T-helper 1 cell (primary cell): Measurements from ENCODE around the gene RFX1.
"Not testable (repeated sequence)": the region's sequence is repeated elsewhere in the genome, so short reads cannot be mapped to it uniquely, and the experiment has no call there.

Source experiments
- DNase-seq, 5 donors: peaks; one replicate each; pipeline ENCODE4 v3.0.0-alpha.2; 2012 to 2020
- total RNA-seq, 4 donors: gene quantifications; one replicate each; lab custom pipeline; 2026; lab: John Stamatoyannopoulos, UW

Gene RFX1
- 23.8 to 26.0 (median 25.1) reads per million in 4 donors for total RNA-seq

DNA sequence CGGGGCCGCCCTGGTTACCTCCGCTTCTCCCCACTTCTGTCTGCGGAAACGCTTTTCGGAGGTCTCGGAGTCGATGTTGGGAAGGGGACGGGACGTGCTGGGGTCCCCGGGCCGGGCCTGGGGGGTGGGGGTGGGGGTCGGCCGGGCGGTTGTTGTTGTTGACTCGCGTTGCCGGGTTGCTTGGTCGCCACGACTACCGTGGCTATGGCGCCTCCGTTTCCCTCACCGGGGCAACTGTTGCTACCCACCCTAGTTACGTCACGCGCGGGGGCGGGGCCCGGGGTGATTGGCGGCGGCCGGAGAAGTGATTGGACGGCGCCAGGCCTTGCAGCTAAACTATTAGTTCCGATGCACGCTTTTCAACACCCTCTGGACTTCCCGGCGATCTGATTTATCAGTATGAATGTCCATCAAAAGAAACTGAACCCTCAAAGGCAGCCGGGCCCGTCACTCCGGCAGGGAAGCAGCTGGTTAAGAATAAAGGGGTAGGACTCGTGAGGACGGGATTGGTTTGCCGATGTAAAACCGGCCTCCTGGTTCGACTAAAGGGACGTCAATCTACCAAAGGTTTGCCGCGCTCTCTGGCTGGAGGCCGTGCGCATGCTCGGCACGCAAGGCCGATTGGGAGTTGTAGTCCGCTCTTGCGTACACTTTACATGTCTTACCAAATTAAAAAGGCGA is at the start of gene RFX1:
TSS of gene RFX1 (minus strand) at position 236 of the 681 bp plus-strand sequence. CDS start 12,477 bp downstream, outside the sequence.
- DNase-seq = peak; percentile 99 to 100 (median 99)

- DNase-seq = no peak
Observed at GRCh38 chr19:14055396-14055795, 49.3 kb upstream of the RFX1 start.

GRCh38 chr19:14054721-14055120 is 48.6 kb upstream of the RFX1 start:
- no peak for DNase-seq

DNA sequence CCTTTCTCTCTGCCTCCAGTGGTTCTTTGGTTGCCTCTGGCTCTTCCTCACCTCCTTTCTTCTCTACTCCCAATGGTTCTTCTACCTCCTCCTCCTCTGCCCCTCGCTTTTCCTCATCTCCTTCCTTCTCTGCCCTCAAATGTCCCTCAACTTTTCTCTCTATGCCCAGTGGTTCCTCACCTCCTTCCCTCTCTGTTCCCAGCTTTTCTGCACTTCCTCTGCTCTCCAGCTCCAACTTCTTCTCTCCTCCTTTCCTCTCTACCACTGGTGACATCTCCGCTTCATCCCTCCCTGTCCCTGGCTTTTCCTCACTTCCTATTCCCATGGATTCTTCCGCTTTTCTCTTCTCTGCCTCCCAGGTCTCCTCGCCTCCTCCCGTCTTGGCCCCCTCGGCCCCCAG is 48.0 kb upstream of the RFX1 start:
- DNase-seq = no peak

DNA sequence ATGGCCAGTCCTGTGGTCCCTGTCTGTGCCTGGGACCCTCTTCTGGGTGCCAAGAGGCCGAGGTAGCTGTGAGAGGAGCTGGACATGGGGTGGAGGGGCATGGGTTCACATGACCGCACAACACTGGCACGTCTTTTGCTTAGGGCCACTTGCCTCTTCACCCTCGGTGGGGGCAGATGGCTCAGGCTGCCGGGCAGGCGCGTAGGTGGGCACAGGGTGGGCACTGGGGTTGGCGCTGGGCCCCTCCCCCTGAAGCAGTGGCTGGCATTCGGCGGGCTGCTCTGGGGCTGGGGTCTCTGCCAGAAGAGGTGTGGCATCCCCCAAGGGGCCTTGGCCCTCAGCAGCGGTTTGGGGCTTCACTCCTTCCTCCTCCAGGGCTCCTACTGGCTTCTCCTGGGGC is 47.4 kb upstream of the RFX1 start:
- no peak for DNase-seq

DNA sequence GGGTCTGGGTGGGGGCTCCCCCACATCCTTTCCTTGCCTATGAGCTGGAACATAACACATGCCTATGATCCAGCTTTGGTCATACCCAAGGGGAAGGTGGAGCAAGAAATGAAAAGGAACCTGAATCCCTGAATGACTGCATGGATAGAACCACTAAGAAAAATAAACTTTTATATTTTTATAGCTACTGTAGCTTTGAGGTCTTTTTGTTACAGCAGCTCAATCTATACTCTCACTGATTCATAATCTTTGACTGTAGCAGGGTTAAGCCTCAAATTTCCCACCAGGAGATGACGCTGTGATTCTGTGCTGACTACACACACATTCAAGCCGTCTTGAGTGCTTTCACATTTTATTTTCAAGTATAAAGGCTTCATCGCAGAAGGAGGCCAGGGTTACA is 46.9 kb upstream of the RFX1 start:
- no peak for DNase-seq

DNA sequence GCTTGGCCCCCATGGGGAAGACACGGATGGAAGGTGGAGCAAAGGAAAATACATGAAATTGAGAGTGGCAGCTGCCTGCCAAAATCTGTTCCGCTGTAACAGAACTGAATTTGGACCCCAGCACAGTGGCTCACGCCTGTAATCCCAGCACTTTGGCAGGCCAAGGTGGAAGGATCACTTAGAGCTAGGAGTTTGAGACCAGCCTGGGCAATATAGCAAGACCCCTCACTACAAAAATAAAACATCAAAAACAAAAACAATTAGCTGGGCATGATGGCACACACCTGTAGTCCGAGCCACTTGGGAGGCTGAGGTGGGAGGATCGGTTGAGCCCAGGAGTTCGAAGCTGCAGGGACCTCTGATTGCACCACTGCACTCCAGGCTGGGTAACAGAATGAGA is 46.4 kb upstream of the RFX1 start:
- no peak for DNase-seq

DNA sequence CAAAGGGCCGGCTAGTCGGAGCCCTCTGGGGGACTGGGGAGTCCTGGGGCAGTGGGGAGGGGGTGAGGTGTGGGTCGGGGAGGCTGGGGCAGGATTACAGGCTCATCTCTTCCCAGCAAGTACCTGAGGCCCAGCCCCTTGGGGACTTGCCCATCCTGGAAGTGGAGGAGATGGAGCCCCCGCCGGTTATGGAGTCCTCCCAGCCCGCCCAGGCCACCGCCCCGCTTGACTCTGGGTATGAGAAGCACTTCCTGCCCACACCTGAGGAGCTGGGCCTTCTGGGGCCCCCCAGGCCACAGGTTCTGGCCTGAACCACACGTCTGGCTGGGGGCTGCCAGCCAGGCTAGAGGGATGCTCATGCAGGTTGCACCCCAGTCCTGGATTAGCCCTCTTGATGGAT is 45.9 kb upstream of the RFX1 start:
- no peak for DNase-seq

DNA sequence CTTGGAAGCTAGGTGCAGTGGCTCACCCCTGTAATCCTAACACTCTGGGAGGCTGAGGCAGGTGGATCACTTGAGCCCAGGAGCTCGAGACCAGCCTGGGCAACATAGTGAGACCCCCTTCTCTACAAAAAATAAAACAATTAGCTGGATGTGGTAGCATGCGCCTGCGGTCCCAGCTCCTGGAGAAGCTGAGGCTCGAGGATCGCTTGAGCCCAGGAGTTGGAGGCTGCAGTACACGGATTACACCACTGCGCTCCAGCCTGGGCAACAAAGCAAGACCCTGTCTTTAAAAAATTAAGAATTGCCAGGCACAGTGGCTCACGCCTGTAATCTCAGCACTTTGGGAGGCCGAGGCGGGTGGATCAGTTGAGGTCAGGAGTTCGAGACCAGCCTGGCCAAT is 44.8 kb upstream of the RFX1 start:
- not testable (repeated sequence) for DNase-seq

- DNase-seq = no peak
Observed at GRCh38 chr19:14050512-14050911, 44.4 kb upstream of the RFX1 start.

DNA sequence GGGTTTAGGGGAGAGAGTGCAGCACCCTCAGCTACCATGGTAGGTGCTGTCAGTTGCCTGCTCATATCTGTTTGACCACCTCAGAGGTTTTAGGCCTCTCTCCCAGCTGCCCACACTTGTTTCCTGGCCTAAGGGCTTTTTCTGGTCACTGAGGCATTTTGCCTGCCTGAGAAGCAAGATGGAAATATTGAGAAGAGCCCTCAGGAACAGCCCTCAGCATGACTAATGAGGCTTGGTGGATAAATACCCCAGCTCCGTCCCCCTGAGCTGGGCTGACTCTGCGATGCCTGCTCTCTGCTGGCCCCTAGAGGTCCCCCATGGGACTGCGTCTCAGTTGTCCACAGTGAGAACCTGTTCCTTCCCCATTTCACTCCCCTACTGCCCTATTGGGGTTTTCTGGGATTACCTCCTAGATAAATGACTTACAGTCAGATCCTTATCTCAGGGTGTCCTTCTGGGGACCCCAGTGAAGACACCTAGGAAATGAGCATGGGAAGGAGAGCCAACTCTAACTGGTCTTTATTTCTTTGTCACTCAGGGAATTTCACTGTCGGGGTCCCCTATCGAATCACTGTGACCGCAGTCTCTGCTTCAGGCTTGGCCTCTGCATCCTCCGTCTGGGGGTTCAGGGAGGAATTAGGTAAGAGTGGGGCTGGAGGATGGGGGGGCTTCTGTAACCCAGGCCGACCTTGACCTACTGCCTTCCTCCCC is 42.5 kb upstream of the RFX1 start:
- DNase-seq = peak; percentile 24 to 69 (median 56)

DNA sequence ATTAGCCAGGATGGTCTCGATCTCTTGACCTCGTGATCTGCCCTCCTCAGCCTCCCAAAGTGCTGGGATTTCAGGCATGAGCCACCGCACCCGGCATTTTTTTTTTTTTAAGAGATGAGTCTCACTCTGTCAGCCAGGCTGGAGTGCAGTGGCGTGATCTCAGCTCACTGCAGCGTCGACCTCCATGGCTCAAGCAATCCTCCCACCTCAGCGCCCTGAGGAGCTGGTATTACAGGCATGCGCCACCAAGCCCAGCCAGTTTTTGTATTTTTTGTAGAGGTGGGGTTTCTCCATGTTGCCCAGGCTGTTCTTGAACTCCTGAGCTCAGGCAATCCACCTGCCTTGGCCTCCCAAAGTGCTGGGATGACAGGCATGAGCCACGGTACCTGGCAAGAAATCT is 41.7 kb upstream of the RFX1 start:
- DNase-seq = not testable (repeated sequence)

DNA sequence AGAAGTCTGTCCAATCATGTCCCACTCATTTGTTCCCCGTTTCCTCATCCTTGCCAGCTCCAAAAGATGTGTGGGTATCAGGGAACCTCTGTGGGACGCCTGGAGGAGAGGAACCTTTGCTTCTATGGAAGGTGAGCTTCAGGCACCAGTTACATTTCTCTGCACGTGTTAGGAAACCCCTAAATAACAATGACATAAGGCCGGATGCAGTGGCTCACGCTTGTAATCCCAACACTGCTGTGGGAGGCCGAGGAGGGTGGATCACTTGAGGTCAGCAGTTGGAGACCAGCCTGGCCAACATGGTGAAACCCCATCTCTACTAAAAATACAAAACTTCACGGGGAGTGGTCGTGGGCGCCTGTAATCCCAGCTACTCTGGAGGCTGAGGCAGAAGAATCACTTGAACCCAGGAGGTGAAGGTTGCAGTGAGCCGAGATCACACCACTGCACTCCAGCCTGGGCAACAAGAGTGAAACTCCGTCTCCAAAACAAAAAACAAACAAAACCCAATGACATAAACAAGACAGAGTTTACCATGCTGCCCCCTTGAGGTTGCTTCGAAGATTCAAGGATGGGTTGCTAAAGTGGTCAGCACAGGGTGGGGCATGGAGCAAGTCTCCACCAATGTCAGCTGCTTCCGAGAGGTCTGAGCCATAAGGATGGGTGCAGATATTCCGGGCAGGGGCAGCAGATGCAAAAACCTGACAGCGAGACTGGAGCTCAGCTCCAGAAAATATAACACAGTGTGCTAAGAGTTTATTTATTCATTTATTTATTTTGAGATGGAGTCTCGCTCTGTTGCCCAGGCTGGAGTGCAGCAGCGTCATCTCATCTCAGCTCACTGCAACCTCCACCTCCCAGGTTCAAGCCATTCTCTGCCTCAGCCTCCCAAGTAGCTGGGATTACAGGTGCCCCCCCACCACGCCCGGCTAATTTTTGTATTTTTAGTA is 36.8 kb upstream of the RFX1 start:
- DNase-seq = peak in 2 of 5 donors; percentile 28 to 54

DNA sequence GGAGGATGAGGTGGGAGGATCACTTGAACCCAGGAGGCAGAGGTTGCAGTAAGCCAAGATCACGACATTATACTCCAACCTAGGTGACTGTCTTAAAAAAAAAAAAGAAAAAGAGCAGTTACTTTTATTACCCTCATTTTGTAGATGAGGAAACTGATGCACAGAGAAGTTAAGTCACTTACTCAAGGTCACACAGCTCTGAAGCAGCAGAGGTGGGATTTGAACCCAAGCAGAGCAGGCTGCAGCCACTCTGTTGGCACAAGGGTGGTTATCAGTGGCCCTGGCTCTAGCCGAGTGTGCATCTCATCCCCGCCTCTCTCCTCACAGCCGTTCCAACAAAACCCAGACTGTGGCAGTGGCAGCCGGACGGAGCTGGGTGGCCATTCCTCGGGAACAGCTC is 33.1 kb upstream of the RFX1 start:
- DNase-seq = no peak

- DNase-seq = no peak
Observed at GRCh38 chr19:14035706-14036105, 29.6 kb upstream of the RFX1 start.

DNA sequence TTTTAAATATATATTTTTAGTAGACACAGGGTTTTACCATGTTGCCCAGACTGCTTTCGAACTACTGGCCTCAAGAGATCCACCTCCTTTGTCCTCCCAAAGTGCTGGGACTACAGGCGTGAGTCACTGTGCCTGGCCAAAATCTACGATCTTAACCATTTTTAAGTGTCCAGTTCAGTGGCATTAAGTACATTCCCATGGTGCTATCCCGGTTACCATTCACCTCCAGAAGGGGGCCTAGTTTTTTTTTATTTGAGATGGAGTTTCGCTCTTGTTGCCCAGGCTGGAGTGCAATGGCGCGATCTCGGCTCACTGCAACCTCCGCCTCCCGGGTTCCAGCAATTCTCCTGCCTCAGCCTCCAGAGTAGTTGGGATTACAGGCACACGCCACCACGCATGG is 29.0 kb upstream of the RFX1 start:
- not testable (repeated sequence) for DNase-seq

- no peak for DNase-seq
Observed at GRCh38 chr19:14033946-14034345, 27.8 kb upstream of the RFX1 start.

DNA sequence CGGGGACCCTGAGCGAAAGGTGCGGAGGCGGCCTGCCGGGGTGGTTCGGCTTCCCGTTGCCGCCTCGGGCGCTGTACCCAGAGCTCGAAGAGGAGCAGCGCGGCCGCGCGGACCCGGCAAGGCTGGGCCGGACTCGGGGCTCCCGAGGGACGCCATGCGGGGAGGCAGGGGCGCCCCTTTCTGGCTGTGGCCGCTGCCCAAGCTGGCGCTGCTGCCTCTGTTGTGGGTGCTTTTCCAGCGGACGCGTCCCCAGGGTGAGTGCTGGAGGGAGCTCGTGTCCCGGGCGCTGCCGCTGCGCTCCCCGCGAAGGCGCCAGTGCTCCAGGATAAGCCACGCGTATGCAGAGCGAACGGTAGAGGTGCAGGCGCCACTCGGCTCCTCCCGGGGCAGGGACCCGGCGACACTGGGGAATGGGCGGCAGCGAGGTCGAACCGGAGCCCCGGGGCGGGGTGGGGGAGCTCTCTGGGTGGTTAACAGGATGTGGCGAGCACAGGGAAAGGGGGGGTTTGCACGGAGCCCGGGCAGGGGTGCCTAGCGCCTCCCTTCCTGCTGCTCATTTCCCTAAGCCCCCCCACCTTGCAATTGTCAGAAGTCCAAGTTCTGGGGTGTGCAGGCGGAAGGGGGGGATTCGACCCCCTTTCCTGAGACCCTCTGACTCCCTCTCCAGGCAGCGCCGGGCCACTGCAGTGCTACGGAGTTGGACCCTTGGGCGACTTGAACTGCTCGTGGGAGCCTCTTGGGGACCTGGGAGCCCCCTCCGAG is 25.8 kb upstream of the RFX1 start, which contains the start of gene IL27RA:
TSS of gene IL27RA (plus strand) at position 44 of the 762 bp plus-strand sequence. CDS start at position 155, 111 bp downstream.
- peak; percentile 58 to 79 (median 72) for DNase-seq

- DNase-seq = peak in 2 of 5 donors; percentile 63 to 78
Observed at GRCh38 chr19:14030997-14031718, 25.0 kb upstream of the RFX1 start.

GRCh38 chr19:14028901-14029300 is 22.8 kb upstream of the RFX1 start:
- no peak for DNase-seq

GRCh38 chr19:14027856-14028450 is 21.8 kb upstream of the RFX1 start, which contains the start of gene RLN3:
TSS of gene RLN3 (plus strand) at chr19:14028148. CDS start at chr19:14028205, 57 bp downstream.
- DNase-seq = no peak
